Measurements from ENCODE around the gene SLC17A5.
"Not testable (repeated sequence)": the region's sequence is repeated elsewhere in the genome, so short reads cannot be mapped to it uniquely, and the experiment has no call there.

DNA sequence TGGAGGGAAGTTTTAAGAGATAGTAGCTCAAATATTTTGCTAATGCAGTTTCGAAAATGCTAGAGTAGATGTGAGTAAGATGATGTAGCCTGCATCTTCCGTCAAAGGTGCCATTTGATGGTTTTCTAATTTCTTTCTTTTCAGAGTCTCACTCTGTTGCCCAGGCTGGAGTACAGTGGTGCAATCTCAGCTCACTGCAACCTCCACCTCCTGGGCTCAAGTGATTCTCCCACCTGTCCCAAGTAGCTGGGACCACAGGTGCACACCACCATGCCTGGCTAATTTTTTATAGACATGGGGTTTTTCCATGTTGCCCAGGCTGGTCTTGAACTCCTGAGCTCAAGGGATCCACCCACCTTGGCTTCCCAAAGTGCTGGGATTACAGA lies 87.3 kb downstream of the SLC17A5 start:
- TF ChIP-seq, protein P1, sequence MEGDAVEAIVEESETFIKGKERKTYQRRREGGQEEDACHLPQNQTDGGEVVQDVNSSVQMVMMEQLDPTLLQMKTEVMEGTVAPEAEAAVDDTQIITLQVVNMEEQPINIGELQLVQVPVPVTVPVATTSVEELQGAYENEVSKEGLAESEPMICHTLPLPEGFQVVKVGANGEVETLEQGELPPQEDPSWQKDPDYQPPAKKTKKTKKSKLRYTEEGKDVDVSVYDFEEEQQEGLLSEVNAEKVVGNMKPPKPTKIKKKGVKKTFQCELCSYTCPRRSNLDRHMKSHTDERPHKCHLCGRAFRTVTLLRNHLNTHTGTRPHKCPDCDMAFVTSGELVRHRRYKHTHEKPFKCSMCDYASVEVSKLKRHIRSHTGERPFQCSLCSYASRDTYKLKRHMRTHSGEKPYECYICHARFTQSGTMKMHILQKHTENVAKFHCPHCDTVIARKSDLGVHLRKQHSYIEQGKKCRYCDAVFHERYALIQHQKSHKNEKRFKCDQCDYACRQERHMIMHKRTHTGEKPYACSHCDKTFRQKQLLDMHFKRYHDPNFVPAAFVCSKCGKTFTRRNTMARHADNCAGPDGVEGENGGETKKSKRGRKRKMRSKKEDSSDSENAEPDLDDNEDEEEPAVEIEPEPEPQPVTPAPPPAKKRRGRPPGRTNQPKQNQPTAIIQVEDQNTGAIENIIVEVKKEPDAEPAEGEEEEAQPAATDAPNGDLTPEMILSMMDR (IDR thresholded peaks at IDR 0.05): not testable (repeated sequence)
- TF ChIP-seq POLR2A (IDR thresholded peaks at IDR 0.05): not testable (repeated sequence)
